Loucy (cell line): ENCODE data around the gene TRAF3IP3.

ENCODE experiments used
- H2AFZ ChIP-seq: fragments of 200-600 bp; sonication (generic); 2 replicates; pipeline ENCODE4 v1.6.0; 2016; ENCODE audit warnings: antibody characterized with exemption, mild to moderate bottlenecking, low read length, moderate library complexity
- H3F3A ChIP-seq: fragments of 200-600 bp; 2 replicates; pipeline ENCODE4 v1.6.0; 2016; ENCODE audit warnings: antibody characterized with exemption, low read depth, mild to moderate bottlenecking
- H3K27me3 ChIP-seq: fragments of 200-600 bp; sonication (generic); 2 replicates; pipeline ENCODE4 v1.6.1; 2014; ENCODE audit warnings: low read length, mild to moderate bottlenecking; ENCODE audit not compliant: insufficient read depth, poor library complexity, severe bottlenecking
- H3K36me3 ChIP-seq: fragments of 200-600 bp; sonication (generic); 2 replicates; pipeline ENCODE4 v1.6.1; 2016; ENCODE audit warnings: low read length; ENCODE audit not compliant: insufficient read depth
- H3K4me1 ChIP-seq: fragments of 200-600 bp; sonication (generic); 2 replicates; pipeline ENCODE4 v1.5.1; 2014; ENCODE audit warnings: low read length, mild to moderate bottlenecking; ENCODE audit not compliant: insufficient read depth, poor library complexity, severe bottlenecking
- H3K4me2 ChIP-seq: fragments of 200-600 bp; sonication (generic); 2 replicates; pipeline ENCODE4 v1.6.0; 2014; ENCODE audit warnings: antibody characterized with exemption, low read length, low read depth, mild to moderate bottlenecking; ENCODE audit not compliant: poor library complexity, severe bottlenecking
- H3K4me3 ChIP-seq: fragments of 200-600 bp; sonication (generic); 2 replicates; pipeline ENCODE4 v1.5.1; 2014; ENCODE audit warnings: low read length, mild to moderate bottlenecking, mixed read lengths; ENCODE audit not compliant: poor library complexity, severe bottlenecking
- H3K79me2 ChIP-seq: fragments of 200-600 bp; sonication (generic); 2 replicates; pipeline ENCODE4 v1.6.1; 2014; ENCODE audit warnings: low read length; ENCODE audit not compliant: insufficient read depth
- H3K9ac ChIP-seq: fragments of 200-600 bp; sonication (generic); 2 replicates; pipeline ENCODE4 v1.6.0; 2014; ENCODE audit warnings: mild to moderate bottlenecking, low read depth, low read length, moderate library complexity; ENCODE audit not compliant: poor library complexity, severe bottlenecking
- H3K9me2 ChIP-seq: fragments of 200-600 bp; sonication (generic); replicated peaks from 2 replicates; pipeline ENCODE4 v1.6.1; 2016; ENCODE audit warnings: low read depth, low read length, mixed read lengths
- H3K9me3 ChIP-seq: fragments of 200-600 bp; sonication (generic); 2 replicates; pipeline ENCODE4 v1.6.1; 2014; ENCODE audit warnings: mild to moderate bottlenecking, antibody characterized with exemption, low read length, low read depth; ENCODE audit not compliant: insufficient read depth
- H4K20me1 ChIP-seq: fragments of 200-600 bp; sonication (generic); 2 replicates; pipeline ENCODE4 v1.6.0; 2014; ENCODE audit warnings: antibody characterized with exemption, low read length, mild to moderate bottlenecking; ENCODE audit not compliant: insufficient read depth, poor library complexity, severe bottlenecking
- EZH2phosphoT487 ChIP-seq: fragments of 200-600 bp; IDR thresholded peaks from 2 replicates; pipeline ENCODE4 v1.6.1; 2018; ENCODE audit warnings: antibody characterized with exemption, mild to moderate bottlenecking, moderate library complexity, borderline replicate concordance
- TF ChIP-seq, protein P1 (sequence below): fragments of 200-600 bp; sonication (generic); conservative IDR thresholded peaks from 2 replicates; pipeline ENCODE4 v1.5.1; 2014; ENCODE audit warnings: mild to moderate bottlenecking, antibody characterized with exemption, low read length

Gene TRAF3IP3

GRCh38 chr1:209829716-209830115 lies 73.9 kb downstream of the TRAF3IP3 start:
- Histone ChIP-seq H3K4me3 (peak overlapping the region; percentile 97), H3K36me3 (peaks cover 30% of the 10 kb centered on the region), H3K9ac (peak overlapping the region; percentile 52), H3K79me2 (peaks cover 25% of the 10 kb centered on the region), H4K20me1 (peaks cover 11% of the 10 kb centered on the region), H3K9me2 (no peaks in the 10 kb centered on the region), H3K27me3 (no peaks in the 10 kb centered on the region), H2AFZ (no peak overlapping the region), H3K4me1 (peaks cover 17% of the 10 kb centered on the region), H3F3A (no peaks in the 10 kb centered on the region), H3K4me2 (peak overlapping the region; percentile 73), H3K9me3 (no peaks in the 10 kb centered on the region)
- no peak for TF ChIP-seq EZH2phosphoT487
- TF ChIP-seq, protein P1, sequence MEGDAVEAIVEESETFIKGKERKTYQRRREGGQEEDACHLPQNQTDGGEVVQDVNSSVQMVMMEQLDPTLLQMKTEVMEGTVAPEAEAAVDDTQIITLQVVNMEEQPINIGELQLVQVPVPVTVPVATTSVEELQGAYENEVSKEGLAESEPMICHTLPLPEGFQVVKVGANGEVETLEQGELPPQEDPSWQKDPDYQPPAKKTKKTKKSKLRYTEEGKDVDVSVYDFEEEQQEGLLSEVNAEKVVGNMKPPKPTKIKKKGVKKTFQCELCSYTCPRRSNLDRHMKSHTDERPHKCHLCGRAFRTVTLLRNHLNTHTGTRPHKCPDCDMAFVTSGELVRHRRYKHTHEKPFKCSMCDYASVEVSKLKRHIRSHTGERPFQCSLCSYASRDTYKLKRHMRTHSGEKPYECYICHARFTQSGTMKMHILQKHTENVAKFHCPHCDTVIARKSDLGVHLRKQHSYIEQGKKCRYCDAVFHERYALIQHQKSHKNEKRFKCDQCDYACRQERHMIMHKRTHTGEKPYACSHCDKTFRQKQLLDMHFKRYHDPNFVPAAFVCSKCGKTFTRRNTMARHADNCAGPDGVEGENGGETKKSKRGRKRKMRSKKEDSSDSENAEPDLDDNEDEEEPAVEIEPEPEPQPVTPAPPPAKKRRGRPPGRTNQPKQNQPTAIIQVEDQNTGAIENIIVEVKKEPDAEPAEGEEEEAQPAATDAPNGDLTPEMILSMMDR = no peak

DNA sequence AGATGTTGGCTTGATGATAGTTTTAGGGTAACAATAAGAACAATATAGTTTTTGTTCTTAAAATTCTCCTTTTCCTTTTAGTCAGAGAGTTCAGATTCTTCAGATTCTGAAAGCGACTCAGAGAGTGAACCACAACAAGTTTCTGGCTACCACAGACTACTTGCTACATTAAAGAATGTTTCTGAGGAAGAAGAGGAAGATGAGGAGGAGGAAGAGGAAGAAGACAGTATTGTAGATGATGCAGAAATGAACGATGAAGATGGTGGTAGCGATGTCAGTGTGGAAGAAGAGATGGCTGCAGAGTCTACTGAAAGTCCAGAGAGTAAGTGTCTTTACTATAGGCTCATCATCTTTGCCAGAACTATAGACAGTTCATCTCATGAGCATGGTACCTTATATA lies 74.9 kb downstream of the TRAF3IP3 start:
- Histone ChIP-seq H3K79me2 (peaks cover 25% of the 10 kb centered on the region), H3K9ac (no peak overlapping the region), H3K4me2 (peak overlapping the region; percentile 73), H3K27me3 (no peaks in the 10 kb centered on the region), H3K9me3 (no peaks in the 10 kb centered on the region), H3F3A (no peaks in the 10 kb centered on the region), H3K4me3 (peak overlapping the region; percentile 97), H3K4me1 (peaks cover 18% of the 10 kb centered on the region), H4K20me1 (peaks cover 11% of the 10 kb centered on the region), H2AFZ (no peak overlapping the region), H3K9me2 (no peaks in the 10 kb centered on the region), H3K36me3 (peaks cover 35% of the 10 kb centered on the region)
- no peak for TF ChIP-seq EZH2phosphoT487

DNA sequence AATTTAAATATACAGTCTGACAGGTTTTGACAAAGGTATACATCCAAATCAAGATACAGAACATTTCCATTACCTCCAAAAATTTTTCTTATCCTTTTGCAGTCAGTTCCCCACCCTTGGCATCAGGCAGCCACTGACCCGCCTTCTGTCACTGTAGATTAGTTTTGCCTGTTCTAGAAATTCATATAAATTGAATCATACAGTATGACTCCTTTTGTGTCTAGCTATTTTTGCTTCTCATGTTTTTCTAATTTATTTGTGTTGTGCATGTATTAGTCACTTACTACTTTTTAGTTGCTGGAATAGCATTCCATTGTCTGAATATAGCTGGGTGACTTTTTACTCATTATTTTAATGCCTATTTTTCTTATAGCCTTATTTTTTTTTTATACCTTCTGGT lies 75.8 kb downstream of the TRAF3IP3 start:
- Histone ChIP-seq H3K9me2 (no peaks in the 10 kb centered on the region), H3K4me1 (peaks cover 23% of the 10 kb centered on the region), H3K27me3 (no peaks in the 10 kb centered on the region), H4K20me1 (peaks cover 11% of the 10 kb centered on the region), H3K9me3 (no peaks in the 10 kb centered on the region), H3K79me2 (peaks cover 25% of the 10 kb centered on the region), H3K4me2 (peak overlapping the region; percentile 73), H3F3A (no peaks in the 10 kb centered on the region), H3K36me3 (peaks cover 43% of the 10 kb centered on the region), H2AFZ (no peak overlapping the region), H3K4me3 (no peak overlapping the region), H3K9ac (no peak overlapping the region)
- TF ChIP-seq, protein P1 = no peak
- TF ChIP-seq EZH2phosphoT487 = no peak
